ENCODE results near the gene MEIS2. TPM values are rescaled to one million over a fixed set of nuclear protein-coding genes. Genes with fewer than 3 reads are reported as not detected.

MEIS2 gene
- total RNA-seq, result 72.7 and 80.9 TPM in 2 replicates

GRCh38 chr15:37100109-37100965 is at the start of gene MEIS2:
MEIS2 (minus strand) TSS chr15:37100549; CDS start chr15:37099466, 1,083 bp downstream.

All from uterine smooth muscle cell (primary cell).